K562 (cell line): ENCODE measurements around the gene WASF2. TPM values are rescaled to one million over a fixed set of nuclear protein-coding genes. Genes with fewer than 3 reads are reported as not detected.

Experiments
- ATAC-seq: fragments of 200-7000 bp; cut with Tn5 transposase; 3 replicates; pipeline ENCODE4 v1.9.1; 2020; ENCODE audit warnings: moderate library complexity
- BruUV-seq: library from RNA; stranded (reverse); fragments of 400-500 nt; replicated peaks from 2 replicates; lab custom pipeline; 2021; lab: Mats Ljungman, UMichigan
- CTCF ChIA-PET: fragments of 300-600 bp; formaldehyde crosslinking; extraction: SDS; loops from one replicate; lab custom pipeline; 2021; ENCODE audit warnings: low intra/inter-chr PET ratio; lab: Yijun Ruan, JAX
- POLR2A ChIA-PET: fragments of 300-600, 350-650 bp; sonication (Branson Sonifier 250); formaldehyde crosslinking; extraction: SDS; loops from one replicate; lab custom pipeline; 2021; ENCODE audit warnings: antibody characterized with exemption, inconsistent platforms; lab: Yijun Ruan, JAX
- DNase-seq, 4 experiments: peaks; one replicate each; pipeline versions ENCODE4 v3.0.0 to v3.0.0-alpha.2; 2011 to 2018; ENCODE audit warnings: low spot score in 3 of 4, mixed read lengths in 3 of 4; ENCODE audit errors: extremely low read depth in 1 of 4
- FAIRE-seq: peaks from 2 replicates; lab custom pipeline; 2011; peaks lifted over from hg19 to GRCh38; lab: Jason Lieb, UNC
- H2AFZ ChIP-seq: 2 replicates; pipeline ENCODE4 v1.6.0; 2011; ENCODE audit warnings: low read depth, low read length, control low read depth, inconsistent platforms
- H3K27ac ChIP-seq: fragments of 200-600 bp; 3 replicates; pipeline ENCODE4 v1.8.0; 2011; ENCODE audit warnings: low read depth, mild to moderate bottlenecking, control low read depth, inconsistent platforms, low read length, moderate library complexity, mixed read lengths; ENCODE audit errors: extremely low read depth
- H3K27me3 ChIP-seq, 2 experiments: fragments of 300-600 bp in 1 of 2; 2 replicates in 1 of 2; 3 replicates in 1 of 2; pipeline versions ENCODE4 v1.6.0 to v1.8.0; 2011; ENCODE audit warnings: inconsistent platforms in 2 of 2, low read length in 2 of 2, mild to moderate bottlenecking in 1 of 2, mixed read lengths in 1 of 2, moderate library complexity in 1 of 2; ENCODE audit not compliant: control insufficient read depth in 2 of 2, insufficient read depth in 2 of 2
- H3K36me3 ChIP-seq: fragments of 300-600 bp; 3 replicates; pipeline ENCODE4 v1.8.0; 2011; ENCODE audit warnings: mild to moderate bottlenecking, low read length, inconsistent platforms; ENCODE audit not compliant: control insufficient read depth, insufficient read depth
- H3K4me1 ChIP-seq, 2 experiments: fragments of 200-600 bp in 1 of 2; replicated peaks in 1 of 2; 2 replicates in 1 of 2; 3 replicates in 1 of 2; pipeline versions ENCODE4 v1.5.1 to v1.8.0; 2011; ENCODE audit warnings: inconsistent platforms in 2 of 2, low read length in 2 of 2, mild to moderate bottlenecking in 1 of 2, mixed read lengths in 1 of 2, moderate library complexity in 1 of 2; ENCODE audit not compliant: control insufficient read depth in 2 of 2, insufficient read depth in 2 of 2
- H3K4me2 ChIP-seq: 2 replicates; pipeline ENCODE4 v1.6.1; 2011; ENCODE audit warnings: low read length, control low read depth, inconsistent platforms, mixed read lengths; ENCODE audit not compliant: insufficient read depth
- H3K4me3 ChIP-seq: fragments of 200-600 bp; sonication (generic), shearing (Covaris generic); 2 replicates; pipeline ENCODE4 v1.5.1; 2016; ENCODE audit warnings: control low read depth, inconsistent platforms
- H3K79me2 ChIP-seq: fragments of 200-600 bp; 3 replicates; pipeline ENCODE4 v1.8.0; 2011; ENCODE audit warnings: low read length, inconsistent platforms; ENCODE audit not compliant: control insufficient read depth, insufficient read depth
- H3K9ac ChIP-seq, 2 experiments: 2 replicates each; pipeline versions ENCODE4 v1.6.0 to v1.6.1; 2011; ENCODE audit warnings: low read depth in 2 of 2, low read length in 2 of 2, control low read depth in 1 of 2, inconsistent platforms in 1 of 2, mild to moderate bottlenecking in 1 of 2, mixed read lengths in 1 of 2; ENCODE audit not compliant: insufficient read depth in 1 of 2
- H3K9me1 ChIP-seq: one replicate; pipeline ENCODE4 v1.6.0; 2011; ENCODE audit warnings: inconsistent platforms, mild to moderate bottlenecking, low read length, moderate library complexity; ENCODE audit not compliant: control insufficient read depth, insufficient read depth
- H3K9me3 ChIP-seq: replicated peaks from 2 replicates; pipeline ENCODE4 v1.5.1; 2011; ENCODE audit warnings: low read depth, low read length, inconsistent platforms; ENCODE audit not compliant: control insufficient read depth, insufficient read depth
- H4K20me1 ChIP-seq: replicated peaks from 2 replicates; pipeline ENCODE4 v1.6.1; 2011; ENCODE audit warnings: low read length, inconsistent platforms, mixed read lengths; ENCODE audit not compliant: control insufficient read depth, insufficient read depth
- ATF7 ChIP-seq: fragments of 450-650 bp; IDR thresholded peaks from 2 replicates; pipeline ENCODE4 v1.7.1; 2014; ENCODE audit warnings: mild to moderate bottlenecking, moderate library complexity
- CBFA2T3 ChIP-seq: fragments of 450-650 bp; IDR thresholded peaks from 2 replicates; pipeline ENCODE4 v1.6.1; 2017
- CBX3 ChIP-seq, 2 experiments: IDR thresholded peaks; 1 replicate in 1 of 2; 2 replicates in 1 of 2; pipeline ENCODE4 v1.6.1; 2012; ENCODE audit warnings: inconsistent platforms in 2 of 2, low read length in 2 of 2, borderline replicate concordance in 1 of 2, control low read depth in 1 of 2
- CTBP1 ChIP-seq: fragments of 450-650 bp; IDR thresholded peaks from 2 replicates; pipeline ENCODE4 v1.6.1; 2016; ENCODE audit warnings: borderline replicate concordance
- FIP1L1 ChIP-seq: fragments of 200-400 bp; formaldehyde crosslinking; IDR thresholded peaks from 2 replicates; pipeline ENCODE4 v1.6.1; 2018; ENCODE audit warnings: mild to moderate bottlenecking, low read depth, low read length; ENCODE audit not compliant: poor library complexity, severe bottlenecking
- MIER1 ChIP-seq: fragments of 450-650 bp; IDR thresholded peaks from 2 replicates; pipeline ENCODE4 v1.6.1; 2016; ENCODE audit warnings: antibody characterized with exemption, mild to moderate bottlenecking, low read depth
- NFYB ChIP-seq: IDR thresholded peaks from 2 replicates; pipeline ENCODE4 v1.6.1; 2011; ENCODE audit warnings: mild to moderate bottlenecking, moderate library complexity; ENCODE audit not compliant: insufficient read length; ENCODE audit errors: extremely low read depth
- RAD21 ChIP-seq, 2 experiments: fragments of 250-450 bp in 1 of 2; fragments of 450-650 bp in 1 of 2; sonication (Bioruptor Pico) in 1 of 2; formaldehyde crosslinking in 1 of 2; IDR thresholded peaks in 1 of 2; conservative IDR thresholded peaks in 1 of 2; 2 replicates each; pipeline versions ENCODE4 v1.4.0 to v1.8.0; 2020 to 2022; ENCODE audit warnings: mild to moderate bottlenecking in 2 of 2, moderate library complexity in 1 of 2
- RFX5 ChIP-seq: IDR thresholded peaks from 2 replicates; pipeline ENCODE4 v1.6.1; 2011; ENCODE audit warnings: low read depth, mild to moderate bottlenecking, improper control_type of control experiment, low read length
- TRIM24 ChIP-seq, 2 experiments: fragments of 450-650 bp; IDR thresholded peaks; 2 replicates each; pipeline ENCODE4 v1.6.1; 2016
- ZNF197 ChIP-seq: fragments of 200-800 bp; sonication (Bioruptor generic); IDR thresholded peaks from 2 replicates; pipeline ENCODE4 v1.6.1; 2016; ENCODE audit warnings: low read depth, missing genetic modification characterization, missing compliant biosample characterization
- ZNF274 ChIP-seq: IDR thresholded peaks from 2 replicates; pipeline ENCODE4 v1.6.1; 2011; ENCODE audit warnings: low read depth, mild to moderate bottlenecking, low read length, moderate library complexity, borderline replicate concordance
- ZNF785 ChIP-seq: fragments of 250-450 bp; sonication (Bioruptor Pico); IDR thresholded peaks from 2 replicates; pipeline ENCODE4 v1.4.0; 2020; ENCODE audit warnings: mild to moderate bottlenecking
- WGBS: fragments of 100-300 bp; shearing (Covaris generic); methylation state at CpG from one replicate; pipeline ENCODE4 v1.1.6; 2016; ENCODE audit warnings: low coverage, mixed read lengths; ENCODE audit not compliant: insufficient coverage; ENCODE audit errors: missing lambda C conversion rate; 5-methylcytosine and 5-hydroxymethylcytosine counted together
- in situ Hi-C: fragments of 300-500 bp; cut with MboI; formaldehyde crosslinking; loops from 4 replicates; pipeline ENCODE4 v1.15.0; 2018; ENCODE audit warnings: inconsistent platforms, mixed read lengths
- intact Hi-C: fragments of 100-400 bp; cut with micrococcal nuclease; formaldehyde crosslinking; loops from 2 replicates; pipeline ENCODE4 v1.14.2; 2022
- polyA plus RNA-seq, 8 experiments: library from polyadenylated mRNA; depleted of rRNA in 4 of 8; stranded (reverse) in 5 of 8; unstranded in 3 of 8; fragments of >200 nt; fragmentation: Nextera tagmentation in 2 of 8; fragmentation: Illumina TruSeq in 1 of 8; extraction: Ambion mirVana in 2 of 8; extraction: Trizol in 1 of 8; gene quantifications; 2 replicates each; pipeline versions ENCODE4 v1.2.1 to v1.2.3, GENCODE V29; 2011 to 2014; ENCODE audit warnings: inconsistent platforms in 1 of 8, missing spikeins in 1 of 8
- total RNA-seq, 7 experiments: library from RNA; depleted of rRNA in 6 of 7; stranded (reverse); fragments of >200 nt in 6 of 7; fragmentation: Illumina TruSeq in 2 of 7; extraction: Trizol in 2 of 7; gene quantifications; 2 replicates each; pipeline versions ENCODE4 v1.2.1 to v1.2.3, GENCODE V29; 2011 to 2021; ENCODE audit warnings: low replicate concordance in 1 of 7
- TF ChIP-seq, protein P1 (sequence below): fragments of 250-450 bp; sonication (Bioruptor Pico); IDR thresholded peaks from 2 replicates; pipeline ENCODE4 v1.8.0; 2021; ENCODE audit warnings: borderline replicate concordance, mild to moderate bottlenecking, moderate library complexity; ENCODE audit not compliant: poor library complexity, severe bottlenecking
- TF ChIP-seq, protein P2 (sequence below): sonication (generic); formaldehyde crosslinking; IDR thresholded peaks from 2 replicates; pipeline ENCODE4 v1.8.0; 2022; ENCODE audit warnings: mild to moderate bottlenecking, missing genetic modification reagents
- TF ChIP-seq, protein P3 (sequence below): sonication (generic); formaldehyde crosslinking; IDR thresholded peaks from 2 replicates; pipeline ENCODE4 v1.9.0; 2022; ENCODE audit warnings: mild to moderate bottlenecking, missing genetic modification reagents
- TF ChIP-seq, protein P4 (sequence below): sonication (generic); formaldehyde crosslinking; IDR thresholded peaks from 2 replicates; pipeline ENCODE4 v1.9.0; 2022; ENCODE audit warnings: mild to moderate bottlenecking, missing genetic modification reagents

Gene WASF2
- total and polyA plus RNA-seq, 9 of the 15 experiments (the other 6 are each of a cell fraction or from before 2014, with no cell fraction given): 8.2 to 163 (median 31.2) TPM

DNA sequence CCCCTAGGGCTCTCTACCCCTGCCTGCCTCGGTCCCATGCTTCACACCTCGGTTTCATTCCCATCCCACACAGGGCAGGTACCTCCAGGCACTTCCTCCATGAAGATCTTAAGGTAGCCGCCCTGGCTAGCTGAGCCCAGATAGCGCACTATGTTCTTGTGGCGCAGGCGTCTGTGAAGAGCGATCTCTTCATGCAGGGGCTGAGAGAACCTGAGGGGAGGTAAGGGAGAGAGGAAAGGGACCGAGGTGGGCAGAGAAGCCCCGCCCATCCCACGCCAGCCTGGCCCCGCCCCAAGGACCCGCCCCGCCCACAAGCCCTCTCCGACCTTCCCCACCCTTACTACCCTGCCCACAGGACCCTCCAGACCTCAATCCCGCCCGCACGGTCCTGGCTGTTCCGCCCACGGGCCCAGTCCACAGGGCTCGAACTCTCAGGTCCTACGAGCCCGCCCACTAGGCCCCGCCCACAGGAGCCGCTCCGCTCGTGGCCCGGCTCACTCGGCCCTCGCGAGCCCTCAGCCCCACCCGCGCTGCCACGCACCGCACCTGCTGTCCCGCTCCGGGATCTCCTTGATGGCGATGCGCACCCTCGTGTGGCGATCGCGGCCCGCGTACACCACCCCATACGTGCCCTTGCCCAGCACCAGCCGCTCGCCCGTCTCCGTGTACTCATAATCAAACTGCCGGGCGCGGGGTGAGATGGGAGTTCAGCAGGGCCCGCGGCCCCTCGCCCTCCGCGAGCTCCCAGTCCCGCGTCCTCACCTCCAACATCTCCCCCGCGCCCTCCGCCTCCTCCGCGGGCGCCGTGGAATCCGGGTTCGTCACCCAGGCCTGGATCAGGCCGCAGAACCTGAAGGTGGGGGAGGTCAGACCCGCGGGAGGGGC, 129.6 kb downstream of the WASF2 start (continued):
- no peak for TF ChIP-seq CTBP1
- TF ChIP-seq ZNF785: no peak
- peak; percentile 37 for TF ChIP-seq FIP1L1

DNA sequence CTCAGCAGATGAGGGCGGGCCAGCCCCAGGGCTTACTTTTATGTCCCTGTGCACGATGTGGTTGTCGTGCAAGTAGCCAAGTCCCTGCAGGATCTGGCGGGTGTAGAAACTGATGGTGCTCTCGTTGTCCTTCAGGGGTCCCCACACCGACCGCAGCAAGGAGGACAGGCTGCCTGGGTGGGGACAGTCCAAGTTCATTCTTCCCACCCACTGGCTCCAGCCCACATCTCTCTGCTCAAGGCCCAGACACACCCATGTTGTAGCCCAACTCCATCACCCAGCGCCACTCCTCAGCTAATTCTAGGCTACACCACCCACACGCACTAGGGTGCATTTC, 130.2 kb downstream of the WASF2 start:
- CTCF ChIA-PET: no interaction called here
- TF ChIP-seq CBFA2T3: no peak
- TF ChIP-seq, protein P1, sequence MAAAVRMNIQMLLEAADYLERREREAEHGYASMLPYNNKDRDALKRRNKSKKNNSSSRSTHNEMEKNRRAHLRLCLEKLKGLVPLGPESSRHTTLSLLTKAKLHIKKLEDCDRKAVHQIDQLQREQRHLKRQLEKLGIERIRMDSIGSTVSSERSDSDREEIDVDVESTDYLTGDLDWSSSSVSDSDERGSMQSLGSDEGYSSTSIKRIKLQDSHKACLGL: no peak
- no peak for TF ChIP-seq RFX5
- TF ChIP-seq, protein P2, sequence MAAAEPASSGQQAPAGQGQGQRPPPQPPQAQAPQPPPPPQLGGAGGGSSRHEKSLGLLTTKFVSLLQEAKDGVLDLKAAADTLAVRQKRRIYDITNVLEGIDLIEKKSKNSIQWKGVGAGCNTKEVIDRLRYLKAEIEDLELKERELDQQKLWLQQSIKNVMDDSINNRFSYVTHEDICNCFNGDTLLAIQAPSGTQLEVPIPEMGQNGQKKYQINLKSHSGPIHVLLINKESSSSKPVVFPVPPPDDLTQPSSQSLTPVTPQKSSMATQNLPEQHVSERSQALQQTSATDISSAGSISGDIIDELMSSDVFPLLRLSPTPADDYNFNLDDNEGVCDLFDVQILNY (CRISPR knock-in tag): no peak
- TF ChIP-seq, protein P3, sequence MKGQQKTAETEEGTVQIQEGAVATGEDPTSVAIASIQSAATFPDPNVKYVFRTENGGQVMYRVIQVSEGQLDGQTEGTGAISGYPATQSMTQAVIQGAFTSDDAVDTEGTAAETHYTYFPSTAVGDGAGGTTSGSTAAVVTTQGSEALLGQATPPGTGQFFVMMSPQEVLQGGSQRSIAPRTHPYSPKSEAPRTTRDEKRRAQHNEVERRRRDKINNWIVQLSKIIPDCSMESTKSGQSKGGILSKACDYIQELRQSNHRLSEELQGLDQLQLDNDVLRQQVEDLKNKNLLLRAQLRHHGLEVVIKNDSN (CRISPR knock-in tag): peak; percentile 4; the same call in 1 of the 2 replicates
- no peak for TF ChIP-seq RAD21 (CRISPR knock-in tag; conservative IDR thresholded peaks at IDR 0.05 in 1 of 2, IDR thresholded peaks at IDR 0.05 in 1 of 2)
- TF ChIP-seq, protein P4, sequence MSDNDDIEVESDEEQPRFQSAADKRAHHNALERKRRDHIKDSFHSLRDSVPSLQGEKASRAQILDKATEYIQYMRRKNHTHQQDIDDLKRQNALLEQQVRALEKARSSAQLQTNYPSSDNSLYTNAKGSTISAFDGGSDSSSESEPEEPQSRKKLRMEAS (CRISPR knock-in tag): peak; percentile 7; the same call in 1 of the 2 replicates
- TF ChIP-seq ZNF274: no peak
- TF ChIP-seq CBX3 (IDR thresholded peaks at IDR 0.05; ENCODE audit: borderline replicate concordance in 1 of 2, low read length in 2 of 2): no peak
- no peak for TF ChIP-seq ATF7
- TF ChIP-seq TRIM24 (IDR thresholded peaks at IDR 0.05): no peak
- TF ChIP-seq MIER1: no peak
- no peak for TF ChIP-seq NFYB
- TF ChIP-seq ZNF197: no peak

More for the DNA sequence above, 130.2 kb downstream of the WASF2 start:
- DNase-seq (no peak), FAIRE-seq (no peak), ATAC-seq (no peak)
- POLR2A ChIA-PET: interaction anchor here (0.6 kb wide), 1 partner anchor 9 kb away, joined by 5 read pairs; no protein-coding TSS in a partner anchor
- Histone ChIP-seq H2AFZ (peak overlapping the region; percentile 9; the same call in 1 of the 2 replicates), H4K20me1 (peaks cover 10% of the 10 kb centered on the region; the same call in 1 of the 2 replicates), H3K4me3 (peak overlapping the region; percentile 30; the same call in 1 of the 2 replicates), H3K9me3 (no peaks in the 10 kb centered on the region), H3K36me3 (peaks cover 12% of the 10 kb centered on the region; the same call in 2 of the 3 replicates), H3K4me2 (peak overlapping the region; percentile 68), H3K27me3 (no peaks in the 10 kb centered on the region), H3K4me1 (peaks cover 13 to 59% of the 10 kb centered on the region in 2 experiments), H3K9me1 (no peaks in the 10 kb centered on the region), H3K9ac (peak overlapping the region in 1 of 2 experiments; percentile 87; a peak in 2 of 4 replicates), H3K27ac (no peak overlapping the region), H3K79me2 (no peaks in the 10 kb centered on the region)
- in situ Hi-C loops: no loop called here
- intact Hi-C loops: loop anchor here (5.0 to 10.0 kb wide), 3 partner anchors 33 to 165 kb away; partner anchors contain the start of gene GPR3
- WGBS: 36% methylated on average over 9 of the region's 9 CpGs
- no TSS peak for BruUV-seq
